Measurements from ENCODE around the gene OR56A4.

Gene OR56A4

GRCh38 chr11:6052374-6052773 lies 45.6 kb upstream of the OR56A4 start:
- CTCF ChIA-PET = interaction anchor here (1.3 kb wide), 1 partner anchor 29 kb away, joined by 4 read pairs; no protein-coding TSS in a partner anchor
- POLR2A ChIA-PET = no interaction called here

GRCh38 chr11:6040874-6041273 lies 34.1 kb upstream of the OR56A4 start:
- H3K27ac ChIP-seq (ENCODE audit: extremely low read depth, low read depth, low read length) = no peak overlapping the region
- ChIA-PET CTCF (interaction anchor here (1.0 to 1.1 kb wide), 2 partner anchors 274 to 717 kb away, joined by 3 to 4 read pairs; no protein-coding TSS in a partner anchor), POLR2A (no interaction called here)
- H3K9me3 ChIP-seq (ENCODE audit: control insufficient read depth, insufficient read depth, low read depth, low read length) = no peaks in the 10 kb centered on the region
- no peaks in the 10 kb centered on the region for H3K4me1 ChIP-seq (ENCODE audit: control insufficient read depth, insufficient read depth, low read length)
- TF ChIP-seq ZSCAN16 (tag by site-specific recombination; IDR thresholded peaks at IDR 0.05) = no peak
- no peak for TF ChIP-seq ZBTB11 (tag by site-specific recombination; conservative IDR thresholded peaks at IDR 0.05; ENCODE audit: low read depth)
- TF ChIP-seq ZNF624 (tag by site-specific recombination; IDR thresholded peaks at IDR 0.05) = no peak
- no peak for TF ChIP-seq BCL11A (tag by site-specific recombination; IDR thresholded peaks at IDR 0.05; ENCODE audit: low read depth)
- no peak for TF ChIP-seq ZXDB (tag by site-specific recombination; IDR thresholded peaks at IDR 0.05)
- TF ChIP-seq ZNF544 (tag by site-specific recombination; IDR thresholded peaks at IDR 0.05) = no peak
- no peak for TF ChIP-seq ZBTB48 (tag by site-specific recombination; IDR thresholded peaks at IDR 0.05)
- no peak for TF ChIP-seq ZNF366 (tag by site-specific recombination; conservative IDR thresholded peaks at IDR 0.05)
- no peak for TF ChIP-seq ZBTB8A (tag by site-specific recombination; IDR thresholded peaks at IDR 0.05)
- no peak for TF ChIP-seq ZNF555 (tag by site-specific recombination; conservative IDR thresholded peaks at IDR 0.05)
- no peak for TF ChIP-seq SP7 (tag by site-specific recombination; IDR thresholded peaks at IDR 0.05)
- TF ChIP-seq ZNF114 (tag by site-specific recombination; IDR thresholded peaks at IDR 0.05) = no peak
- no peak for TF ChIP-seq PRDM10 (tag by site-specific recombination; IDR thresholded peaks at IDR 0.05)
- no peak for TF ChIP-seq MYNN (tag by site-specific recombination; IDR thresholded peaks at IDR 0.05; ENCODE audit: borderline replicate concordance)
- TF ChIP-seq ZNF341 (tag by site-specific recombination; IDR thresholded peaks at IDR 0.05; ENCODE audit: low read depth) = no peak
- H3K36me3 ChIP-seq (ENCODE audit: control insufficient read depth in 2 of 2, insufficient read depth in 1 of 2, low read length in 2 of 2) = no peaks in the 10 kb centered on the region
- H3K4me3 ChIP-seq (ENCODE audit: low read depth, low read length) = no peak overlapping the region

More at GRCh38 chr11:6052374-6052773, 45.6 kb upstream of the OR56A4 start:
- no peak overlapping the region for H3K27ac ChIP-seq (ENCODE audit: extremely low read depth, low read depth, low read length)
- H3K4me1 ChIP-seq (ENCODE audit: control insufficient read depth, insufficient read depth, low read length) = no peaks in the 10 kb centered on the region
- no peaks in the 10 kb centered on the region for H3K36me3 ChIP-seq (ENCODE audit: control insufficient read depth in 2 of 2, insufficient read depth in 1 of 2, low read length in 2 of 2)
- TF ChIP-seq TCF7L2 (IDR thresholded peaks at IDR 0.05; ENCODE audit: borderline replicate concordance, low read depth, low read length) (no peak), ZNF843 (tag by site-specific recombination; IDR thresholded peaks at IDR 0.05) (no peak), ZNF2 (tag by site-specific recombination; IDR thresholded peaks at IDR 0.05) (no peak), ZNF544 (tag by site-specific recombination; IDR thresholded peaks at IDR 0.05) (no peak), ZNF768 (tag by site-specific recombination; IDR thresholded peaks at IDR 0.05) (no peak), ZNF324 (tag by site-specific recombination; IDR thresholded peaks at IDR 0.05) (no peak), ZNF184 (tag by site-specific recombination; IDR thresholded peaks at IDR 0.05) (no peak), ZNF530 (tag by site-specific recombination; IDR thresholded peaks at IDR 0.05; ENCODE audit: low read depth) (no peak), ZNF391 (tag by site-specific recombination; IDR thresholded peaks at IDR 0.05; ENCODE audit: borderline replicate concordance, low read depth) (no peak), ZNF660 (tag by site-specific recombination; IDR thresholded peaks at IDR 0.05) (no peak), PBX3 (CRISPR knock-in tag; IDR thresholded peaks at IDR 0.05) (no peak), ZIC2 (tag by site-specific recombination; IDR thresholded peaks at IDR 0.05) (no peak), ZNF174 (tag by site-specific recombination; IDR thresholded peaks at IDR 0.05) (no peak)
- H3K4me3 ChIP-seq (ENCODE audit: low read depth, low read length) = no peak overlapping the region
- no peaks in the 10 kb centered on the region for H3K9me3 ChIP-seq (ENCODE audit: control insufficient read depth, insufficient read depth, low read depth, low read length)
